ENCODE data around the gene PRKCZ.

The PRKCZ gene

GRCh38 chr1:2100780-2101108 is 50.5 kb downstream of the PRKCZ start:
- DNase-seq (ENCODE audit: low read depth in 1 of 2, low spot score in 1 of 2), result no peak

GRCh38 chr1:2101531-2101930 is 51.3 kb downstream of the PRKCZ start:
- DNase-seq (ENCODE audit: low read depth in 1 of 2, low spot score in 1 of 2), result no peak

- no peak for DNase-seq (ENCODE audit: low read depth in 1 of 2, low spot score in 1 of 2)
Observed at GRCh38 chr1:2101946-2102345, 51.7 kb downstream of the PRKCZ start.

- DNase-seq (ENCODE audit: low read depth in 1 of 2, low spot score in 1 of 2), result no peak
Observed at GRCh38 chr1:2102753-2103152, 52.5 kb downstream of the PRKCZ start.

GRCh38 chr1:2103266-2103900 is 53.2 kb downstream of the PRKCZ start:
- no peak for DNase-seq (ENCODE audit: low read depth in 1 of 2, low spot score in 1 of 2)

- DNase-seq (ENCODE audit: low read depth in 1 of 2, low spot score in 1 of 2), result no peak
Observed at GRCh38 chr1:2103901-2104590, 53.8 kb downstream of the PRKCZ start.

- DNase-seq (ENCODE audit: low read depth in 1 of 2, low spot score in 1 of 2), result no peak
Observed at GRCh38 chr1:2104621-2105427, 54.6 kb downstream of the PRKCZ start.

- DNase-seq (ENCODE audit: low read depth in 1 of 2, low spot score in 1 of 2), result no peak
Observed at GRCh38 chr1:2105781-2106524, 55.7 kb downstream of the PRKCZ start.

- DNase-seq (ENCODE audit: low read depth in 1 of 2, low spot score in 1 of 2), result no peak
Observed at GRCh38 chr1:2106659-2107405, 56.6 kb downstream of the PRKCZ start.

- DNase-seq (ENCODE audit: low read depth in 1 of 2, low spot score in 1 of 2), result no peak
Observed at GRCh38 chr1:2107586-2108212, 57.5 kb downstream of the PRKCZ start.

- DNase-seq (ENCODE audit: low read depth in 1 of 2, low spot score in 1 of 2), result no peak
Observed at GRCh38 chr1:2108213-2108876, 58.1 kb downstream of the PRKCZ start.

- no peak for DNase-seq (ENCODE audit: low read depth in 1 of 2, low spot score in 1 of 2)
Observed at GRCh38 chr1:2108877-2109580, 58.8 kb downstream of the PRKCZ start.

GRCh38 chr1:2109581-2110021 is 59.4 kb downstream of the PRKCZ start:
- DNase-seq (ENCODE audit: low read depth in 1 of 2, low spot score in 1 of 2), result no peak

GRCh38 chr1:2110191-2110737 is 60.1 kb downstream of the PRKCZ start:
- no peak for DNase-seq (ENCODE audit: low read depth in 1 of 2, low spot score in 1 of 2)

GRCh38 chr1:2110738-2111673 is 60.8 kb downstream of the PRKCZ start:
- no peak for DNase-seq (ENCODE audit: low read depth in 1 of 2, low spot score in 1 of 2)

GRCh38 chr1:2111674-2112035 is 61.4 kb downstream of the PRKCZ start:
- no peak for DNase-seq (ENCODE audit: low read depth in 1 of 2, low spot score in 1 of 2)

- DNase-seq (ENCODE audit: low read depth in 1 of 2, low spot score in 1 of 2), result no peak
Observed at GRCh38 chr1:2112280-2112701, 62.1 kb downstream of the PRKCZ start.

GRCh38 chr1:2113620-2114135 is 63.5 kb downstream of the PRKCZ start:
- no peak for DNase-seq (ENCODE audit: low read depth in 1 of 2, low spot score in 1 of 2)

Data from activated CD4-positive, alpha-beta T cell treated with anti-CD3 and anti-CD28 coated beads, Interleukin-2, amount 50 U/mL, for 24 hours (primary cell).